NCI-H1694 (cell line): ENCODE measurements around the gene HIVEP1.
"Not testable (repeated sequence)": the region's sequence is repeated elsewhere in the genome, so short reads cannot be mapped to it uniquely, and the experiment has no call there.

ENCODE experiments used
- DNase-seq: peaks from one replicate; lab custom pipeline; 2025; lab: John Stamatoyannopoulos, UW

HIVEP1 gene

GRCh38 chr6:12119085-12119588, 107.0 kb downstream of the HIVEP1 start:
- DNase-seq = no peak

DNA sequence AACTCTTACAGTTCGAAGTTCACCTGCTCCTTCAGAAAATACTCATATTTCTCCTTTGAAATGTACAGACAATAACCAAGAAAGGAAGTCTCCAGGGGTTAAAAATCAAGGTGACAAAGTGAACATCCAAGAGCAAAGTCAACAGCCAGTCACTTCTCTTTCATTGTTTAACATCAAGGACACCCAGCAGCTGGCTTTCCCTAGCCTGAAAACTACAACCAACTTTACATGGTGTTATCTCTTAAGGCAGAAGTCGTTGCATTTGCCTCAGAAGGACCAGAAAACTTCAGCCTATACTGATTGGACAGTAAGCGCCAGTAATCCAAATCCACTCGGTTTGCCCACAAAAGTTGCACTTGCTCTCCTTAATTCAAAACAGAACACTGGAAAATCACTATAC, 113.3 kb downstream of the HIVEP1 start:
- DNase-seq = no peak

DNA sequence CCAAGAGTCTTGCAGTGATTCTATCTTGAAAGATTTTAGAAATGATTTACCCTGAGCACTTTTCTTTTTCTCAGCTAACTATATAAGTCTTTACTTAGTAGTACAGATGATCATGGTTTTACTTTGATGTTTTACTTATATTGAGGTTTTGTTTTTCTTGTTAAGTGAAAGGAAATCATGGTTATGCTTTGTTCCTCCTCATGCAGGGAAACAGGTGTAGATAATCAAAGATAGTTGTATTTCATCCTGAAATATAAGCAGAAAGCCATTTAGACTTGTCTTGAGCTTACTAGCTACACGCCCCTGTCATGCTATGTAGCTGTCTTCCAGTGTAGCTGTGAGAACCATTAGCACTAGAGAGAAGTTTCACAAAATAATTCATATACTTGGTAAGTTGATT, 113.9 kb downstream of the HIVEP1 start:
- DNase-seq = no peak

- no peak for DNase-seq
Observed at GRCh38 chr6:12129523-12129922, 117.4 kb downstream of the HIVEP1 start.

DNA sequence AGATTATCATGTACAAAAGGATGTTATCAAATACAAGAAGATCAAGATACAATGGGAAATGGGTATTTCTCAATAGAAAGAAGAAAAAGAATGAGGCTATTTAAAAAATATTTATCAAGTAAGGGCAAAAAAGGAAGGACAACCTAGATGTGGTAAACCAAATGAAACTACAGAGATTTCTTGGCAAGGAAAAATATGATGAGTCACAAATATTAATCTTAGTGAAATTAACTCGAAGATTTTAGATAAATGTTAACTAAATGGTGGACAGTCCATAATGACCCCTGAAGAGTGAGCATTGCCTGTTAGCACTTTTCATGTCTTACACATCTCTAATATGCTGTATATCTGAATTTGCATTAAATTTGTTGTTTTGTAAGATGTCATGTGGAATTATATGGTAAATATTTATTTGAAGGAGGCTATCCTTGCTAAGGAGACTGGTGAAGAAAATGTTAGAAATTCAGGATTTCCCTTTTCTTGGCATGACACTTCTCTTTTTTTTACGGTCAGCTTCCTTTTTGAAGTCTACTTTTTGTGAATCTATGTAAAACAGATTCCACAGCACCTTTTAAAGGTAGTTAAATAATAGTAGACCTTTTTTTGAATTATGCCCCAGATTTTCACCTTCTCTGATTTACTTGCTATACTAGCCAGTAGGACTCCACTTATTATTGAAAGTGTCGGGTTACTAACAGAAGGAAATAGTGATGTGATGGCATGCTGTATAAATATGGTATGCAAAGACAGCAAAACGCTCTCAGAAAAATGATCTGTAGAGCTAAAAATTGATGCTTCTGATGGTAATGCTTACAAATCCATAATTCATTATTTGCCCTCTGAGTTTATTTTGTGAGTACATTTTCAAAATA, 120.5 kb downstream of the HIVEP1 start:
- DNase-seq = no peak

DNA sequence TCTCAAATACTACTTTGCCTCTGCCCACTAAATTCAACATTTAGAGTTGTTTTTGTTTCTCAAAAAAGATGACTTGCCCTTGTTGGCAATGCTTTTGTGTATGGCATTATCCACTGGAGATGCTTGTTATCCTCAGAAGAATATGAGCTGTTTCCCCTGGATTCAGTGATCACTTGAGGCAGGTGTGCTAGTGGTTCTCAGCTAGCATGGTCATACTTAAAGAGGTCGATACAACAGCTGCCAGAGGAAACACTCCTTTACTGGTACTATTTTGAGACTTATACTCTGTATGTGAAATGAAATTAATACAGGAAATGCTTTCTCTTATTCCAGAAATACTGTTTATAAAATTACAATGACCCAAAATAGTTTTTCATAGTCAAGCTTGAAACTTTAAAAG, 122.5 kb downstream of the HIVEP1 start:
- DNase-seq = no peak

DNA sequence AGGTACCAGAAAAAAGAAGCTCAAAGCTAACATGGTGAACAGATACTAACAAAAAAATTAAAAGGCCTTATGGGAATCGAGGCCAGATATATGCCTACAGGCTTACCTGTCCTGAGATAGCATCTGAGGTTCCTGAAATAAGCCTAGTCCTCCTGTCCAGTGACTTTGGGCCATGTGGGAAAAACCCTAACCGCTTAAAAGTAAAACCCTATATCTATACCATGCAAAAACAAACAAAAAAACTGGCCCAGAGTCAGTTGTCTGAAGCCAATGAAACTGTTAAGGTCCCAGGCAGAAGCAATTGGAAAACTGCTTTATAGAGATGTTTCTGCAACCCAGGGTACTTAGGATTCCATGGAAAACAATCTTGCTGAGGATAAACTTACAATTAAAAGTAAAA, 122.9 kb downstream of the HIVEP1 start:
- DNase-seq = no peak

GRCh38 chr6:12136905-12137304, 124.8 kb downstream of the HIVEP1 start:
- no peak for DNase-seq

GRCh38 chr6:12137480-12137879, 125.4 kb downstream of the HIVEP1 start:
- DNase-seq = no peak

- DNase-seq = no peak
Observed at GRCh38 chr6:12138381-12138780, 126.3 kb downstream of the HIVEP1 start.

DNA sequence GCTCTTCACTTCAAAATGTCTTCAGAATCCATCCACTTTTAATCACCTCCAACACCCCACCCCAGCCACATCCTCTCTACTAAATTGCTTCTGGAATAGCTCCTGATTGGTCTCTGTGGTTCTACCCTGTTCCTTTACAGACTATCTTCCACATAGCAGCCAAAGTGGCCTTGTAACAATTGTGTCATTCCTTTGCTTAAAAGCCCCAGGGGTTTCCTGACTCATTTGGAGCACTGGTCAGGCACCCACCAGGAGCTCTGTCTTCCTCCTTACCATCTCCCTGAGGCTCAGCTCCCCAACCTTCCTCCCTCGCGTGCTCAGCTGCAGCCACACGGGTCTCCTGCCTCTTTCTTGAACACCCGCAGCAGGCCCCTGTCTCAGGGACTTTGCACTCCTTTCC, 126.8 kb downstream of the HIVEP1 start:
- DNase-seq = no peak

DNA sequence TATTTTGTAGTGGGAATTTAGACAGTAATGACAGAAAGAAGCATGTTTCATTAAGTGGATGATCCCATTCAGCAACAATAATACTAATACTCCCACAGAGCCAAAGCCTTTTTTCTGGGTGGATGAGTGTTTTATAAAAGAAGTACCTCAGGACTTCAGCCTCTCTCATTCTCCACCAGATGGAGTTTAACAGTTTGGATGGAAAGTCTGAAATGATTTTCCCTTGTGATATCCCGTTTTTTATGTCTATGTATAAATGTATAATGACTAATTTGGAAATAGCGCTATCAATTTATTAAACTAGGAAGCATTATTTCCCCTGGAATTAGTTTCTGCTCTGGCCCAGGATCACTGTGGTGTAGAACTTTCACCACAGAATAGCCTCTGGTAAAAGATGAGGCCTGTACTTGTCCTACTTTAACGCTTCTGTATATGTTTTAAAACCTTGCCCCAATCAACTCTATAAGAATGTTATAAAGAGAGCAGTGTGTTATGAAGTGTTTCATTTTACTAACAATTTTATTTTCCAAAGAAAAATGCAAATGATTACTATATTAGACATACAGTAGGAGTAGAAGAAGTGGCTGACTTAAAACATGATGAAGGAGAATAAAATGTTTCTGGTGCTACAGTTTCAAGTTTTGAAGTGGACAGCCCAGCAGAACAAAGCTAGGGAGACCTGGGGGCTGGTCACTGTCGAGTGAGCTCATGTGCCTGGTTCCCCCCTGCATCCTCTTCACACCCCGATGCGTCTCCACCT, 135.6 kb downstream of the HIVEP1 start:
- DNase-seq = no peak

DNA sequence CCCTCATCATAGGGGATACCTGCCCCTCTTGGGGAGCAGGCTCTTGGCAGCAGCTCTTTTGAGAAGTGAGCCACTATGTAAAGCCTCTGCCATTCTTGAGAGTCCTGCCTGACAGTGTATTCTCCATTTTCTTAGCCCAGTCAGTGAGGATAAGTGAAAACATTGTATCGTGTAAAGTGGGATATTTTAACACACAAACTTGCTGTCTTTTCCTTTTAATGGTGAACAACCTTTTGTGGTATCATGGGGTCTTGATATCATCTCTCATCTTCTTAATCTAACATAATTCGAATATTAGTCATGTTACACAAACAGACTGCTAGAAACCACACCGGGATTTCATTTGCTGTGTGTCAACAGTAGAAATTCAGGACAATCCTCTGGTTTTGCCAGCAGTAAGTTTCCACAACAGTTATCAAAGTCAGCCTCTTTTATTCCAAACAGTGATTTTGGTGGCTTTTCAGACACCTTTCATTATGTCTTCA, 136.2 kb downstream of the HIVEP1 start:
- no peak for DNase-seq

- DNase-seq = no peak
Observed at GRCh38 chr6:12148841-12149240, 136.7 kb downstream of the HIVEP1 start.

- no peak for DNase-seq
Observed at GRCh38 chr6:12149944-12150510, 137.9 kb downstream of the HIVEP1 start.

DNA sequence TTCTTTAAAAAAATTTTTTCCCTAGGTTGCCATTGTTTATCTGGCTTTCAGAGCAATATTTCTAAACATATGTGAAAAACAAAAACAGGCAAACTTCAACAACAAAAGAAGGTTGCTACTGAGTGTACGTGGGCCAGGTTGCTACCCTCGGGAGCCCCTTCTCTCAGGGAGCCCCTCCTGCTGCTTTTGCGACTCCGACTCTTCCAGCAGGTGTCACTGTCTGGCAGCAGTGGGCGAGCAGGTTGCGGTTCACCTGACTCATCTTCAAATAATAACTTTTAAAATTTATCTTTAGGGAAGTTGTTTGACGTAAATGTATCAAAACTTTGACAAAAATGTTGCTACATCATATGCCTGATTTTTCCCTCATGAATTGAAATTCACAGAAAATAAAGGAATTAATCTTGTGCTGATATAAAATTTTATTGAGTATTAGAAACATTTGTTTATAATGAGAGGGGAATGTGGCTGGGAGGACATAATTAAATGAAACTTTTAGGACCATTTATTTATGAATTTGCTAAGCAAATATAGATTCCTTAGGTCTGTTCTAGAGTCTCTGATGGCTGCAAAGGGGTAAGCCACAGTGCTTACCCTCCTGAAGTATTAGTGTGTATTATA, 138.8 kb downstream of the HIVEP1 start:
- DNase-seq = no peak

- DNase-seq = no peak
Observed at GRCh38 chr6:12151433-12151820, 139.3 kb downstream of the HIVEP1 start.

DNA sequence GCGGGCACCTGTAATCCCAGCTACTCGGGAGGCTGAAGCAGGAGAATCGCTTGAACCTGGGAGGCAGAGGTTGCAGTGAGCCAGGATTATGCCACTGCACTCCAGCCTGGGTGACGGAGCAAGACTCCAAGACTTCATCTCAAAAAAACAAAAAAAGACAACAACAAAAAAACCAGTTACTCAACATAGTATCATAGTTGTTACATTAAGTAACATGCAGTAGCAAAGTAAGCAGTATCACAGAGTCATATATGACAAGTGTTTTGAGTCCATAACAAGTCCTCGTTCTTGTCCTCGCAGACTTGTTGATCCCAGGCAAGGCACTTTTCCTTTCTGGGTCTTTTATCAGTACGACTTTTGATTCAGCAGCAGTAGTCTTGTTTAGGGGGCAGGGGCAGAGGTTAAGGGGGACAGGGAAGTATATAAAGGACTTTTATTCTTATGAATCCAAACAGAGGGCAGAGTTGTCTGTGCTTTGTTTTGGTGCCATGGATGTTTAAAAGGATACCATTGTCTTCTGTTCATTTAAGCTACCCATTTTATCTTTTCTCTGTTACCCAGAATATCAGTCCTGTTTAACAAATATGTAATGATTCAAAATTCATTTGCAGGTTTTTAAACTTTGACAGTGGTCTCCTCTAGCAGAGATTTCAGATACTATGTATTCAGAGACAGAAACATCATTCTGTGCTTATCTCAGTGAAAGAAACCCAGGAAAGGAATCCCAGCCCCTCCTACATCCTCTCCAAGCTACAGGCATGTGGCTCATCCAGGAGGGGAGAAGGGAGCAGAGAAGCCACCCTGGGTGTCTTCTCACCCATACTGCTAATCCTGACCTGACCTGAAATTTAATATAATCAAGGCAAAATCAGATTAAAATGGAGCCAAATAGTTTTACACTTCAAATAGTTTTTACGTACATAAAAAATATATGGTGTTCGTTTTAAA, 140.2 kb downstream of the HIVEP1 start:
- no peak for DNase-seq

GRCh38 chr6:12155769-12156168, 143.7 kb downstream of the HIVEP1 start:
- DNase-seq = not testable (repeated sequence)

DNA sequence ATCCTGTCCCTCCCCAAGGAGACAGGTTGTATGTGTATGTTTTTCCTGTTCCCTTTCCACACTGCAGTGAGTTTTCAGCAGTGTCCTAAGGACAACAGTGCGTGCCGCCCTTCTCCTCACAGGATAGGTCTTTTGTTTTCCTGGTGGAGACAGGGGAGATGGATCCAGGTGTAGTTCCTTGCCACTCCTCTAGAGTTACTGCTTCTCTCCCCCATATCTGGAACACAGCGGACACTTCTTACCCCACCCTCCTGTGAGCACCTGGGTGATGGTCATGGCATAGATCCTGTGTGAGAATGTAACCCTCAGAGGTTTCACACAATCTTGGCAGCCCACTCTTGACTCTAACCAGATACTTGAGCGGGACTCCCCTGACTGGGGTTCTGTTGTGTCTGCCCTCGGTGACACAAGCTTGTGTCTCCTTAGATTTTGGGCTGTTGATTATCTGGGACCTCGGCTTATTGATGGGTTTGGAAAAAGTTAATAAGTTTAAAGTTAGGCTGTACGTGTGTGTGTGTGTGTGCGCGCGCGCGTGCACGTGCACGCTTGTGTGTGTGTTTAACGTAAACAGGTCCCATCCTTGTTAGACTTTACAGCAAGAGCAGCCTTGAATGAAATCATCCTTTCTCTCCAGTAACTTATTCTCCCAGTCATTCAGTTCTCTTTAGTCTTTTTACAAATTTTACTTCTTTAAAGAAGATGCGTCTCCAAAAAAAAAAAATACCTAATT, 146.7 kb downstream of the HIVEP1 start:
- DNase-seq = no peak
